Stimulated activated CD8-positive, alpha-beta memory T cell treated with anti-CD3 and anti-CD28 coated beads, Interleukin-2, amount 100 ng/mL, for 48 hours (primary cell): ENCODE data around the gene MACROD1.

Experiments used
- DNase-seq, 2 donors: peaks; one replicate each; pipeline ENCODE4 v3.0.0-alpha.2; 2020; ENCODE audit warnings: low read depth in 2 of 2

The MACROD1 gene

GRCh38 chr11:64165842-64166635, at the start of gene MACROD1:
Gene MACROD1 (minus strand): TSS chr11:64166113. CDS start chr11:64165994, 119 bp downstream.
- DNase-seq = peak; percentile 81 to 85

- no peak for DNase-seq
These were observed 45.4 kb upstream of the MACROD1 start for GRCh38 chr11:64211181-64211872.

- no peak for DNase-seq
These were observed 44.5 kb upstream of the MACROD1 start for GRCh38 chr11:64210301-64211020.

- no peak for DNase-seq
These were observed 43.6 kb upstream of the MACROD1 start for GRCh38 chr11:64209563-64209843.

- DNase-seq = no peak
These were observed 43.1 kb upstream of the MACROD1 start for GRCh38 chr11:64208796-64209562.

DNA sequence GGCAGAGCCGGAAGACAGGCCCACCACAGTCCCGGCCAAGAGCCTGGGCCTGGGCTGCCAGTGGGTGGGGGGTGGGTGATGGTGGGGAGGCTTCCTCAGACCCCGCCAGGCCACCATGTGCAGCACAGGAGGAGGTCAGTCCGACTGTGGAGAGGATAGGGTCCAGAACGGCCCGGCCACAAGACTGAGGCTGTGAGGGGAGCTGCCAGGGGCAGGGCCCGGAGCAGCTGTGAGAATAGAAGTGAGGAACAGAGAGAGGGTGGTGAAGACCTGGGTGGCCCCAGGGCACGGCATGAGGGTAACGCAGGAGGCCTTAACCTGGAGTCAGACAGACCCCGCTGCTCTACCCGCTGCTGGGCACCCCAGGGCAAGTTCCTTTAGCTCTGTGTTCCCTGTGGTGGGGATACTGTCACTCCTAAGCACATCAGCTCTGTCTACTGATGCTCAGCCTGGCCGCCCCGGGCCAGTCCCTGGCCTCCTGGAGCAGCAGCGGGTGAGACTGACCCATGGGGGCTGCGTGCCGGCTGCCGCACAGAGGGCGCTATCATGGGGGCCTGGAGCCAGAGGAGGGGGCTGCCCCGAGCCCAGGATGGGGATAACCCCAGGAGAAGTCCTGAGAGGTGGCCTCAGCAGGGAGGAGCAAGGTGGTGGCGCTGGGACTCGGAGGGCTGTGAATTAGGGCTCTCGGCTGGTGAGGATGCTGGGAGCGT, 42.3 kb upstream of the MACROD1 start:
- DNase-seq = no peak

GRCh38 chr11:64207256-64208085, 41.6 kb upstream of the MACROD1 start:
- peak; percentile 79 to 81 for DNase-seq

GRCh38 chr11:64206457-64207255, 40.7 kb upstream of the MACROD1 start, which contains the start of gene FERMT3:
Gene FERMT3 (plus strand): TSS chr11:64206721. CDS start chr11:64207365, 644 bp downstream.
- DNase-seq = peak; percentile 67 to 71

- DNase-seq = peak; percentile 43 to 62
These were observed 38.6 kb upstream of the MACROD1 start for GRCh38 chr11:64204464-64204989.

DNA sequence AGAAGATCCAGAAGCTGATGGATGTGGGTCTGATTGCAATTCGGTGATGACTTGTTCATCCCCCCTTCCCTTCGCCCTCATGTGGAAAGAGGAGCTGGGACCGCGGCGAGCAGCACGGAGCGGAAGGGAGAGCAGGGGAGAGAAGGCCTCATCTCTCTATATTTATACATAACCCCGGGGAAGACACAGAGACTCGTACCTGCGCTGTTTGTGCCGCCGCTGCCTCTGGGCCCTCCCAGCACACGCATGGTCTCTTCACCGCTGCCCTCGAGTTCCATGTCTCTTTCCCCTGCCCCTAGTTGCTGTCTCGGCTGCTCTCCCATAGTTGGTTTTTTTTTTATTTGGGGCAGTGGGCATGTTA, 38.1 kb upstream of the MACROD1 start:
- no peak for DNase-seq

- DNase-seq = no peak
These were observed 37.6 kb upstream of the MACROD1 start for GRCh38 chr11:64203421-64204079.

GRCh38 chr11:64202992-64203391, 37.1 kb upstream of the MACROD1 start:
- no peak for DNase-seq

DNA sequence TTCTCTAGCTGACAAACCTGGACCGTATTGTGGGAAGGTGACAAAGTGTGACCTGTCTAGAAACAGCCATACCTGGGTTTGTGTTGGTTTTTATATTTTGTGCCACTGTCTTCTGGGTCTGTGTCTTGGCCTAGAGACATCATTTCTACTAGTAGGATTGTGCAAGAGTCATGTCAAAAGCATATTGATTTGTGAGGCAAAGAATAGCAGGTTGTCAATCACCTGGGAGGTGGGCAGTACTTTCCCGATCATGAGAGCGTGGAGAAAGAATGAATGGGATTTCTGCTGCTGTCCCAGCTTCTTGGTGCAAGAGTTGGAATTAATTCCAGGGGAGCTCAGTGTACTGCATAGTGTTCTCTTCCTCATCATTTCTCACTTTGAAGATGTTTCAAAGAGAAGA, 35.6 kb upstream of the MACROD1 start:
- DNase-seq = no peak

DNA sequence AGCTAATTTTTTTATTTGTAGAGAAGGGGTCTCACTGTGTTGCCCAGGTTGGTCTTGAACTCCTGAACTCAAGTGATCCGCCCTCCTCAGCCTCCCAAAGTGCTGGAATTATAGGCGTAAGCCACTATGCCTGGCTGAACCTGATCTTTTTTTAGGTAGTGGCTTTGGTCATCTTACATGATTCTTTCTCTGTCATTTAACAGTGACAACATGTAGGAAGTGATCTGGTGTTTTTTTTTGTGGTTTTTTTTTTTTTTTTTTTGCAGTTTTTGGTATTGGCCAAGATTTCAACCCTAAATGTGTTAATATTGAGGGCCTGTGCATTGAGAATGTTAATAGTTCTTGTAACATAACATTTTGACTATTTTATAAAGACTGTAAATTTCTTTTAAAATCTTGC, 32.6 kb upstream of the MACROD1 start:
- DNase-seq = no peak

DNA sequence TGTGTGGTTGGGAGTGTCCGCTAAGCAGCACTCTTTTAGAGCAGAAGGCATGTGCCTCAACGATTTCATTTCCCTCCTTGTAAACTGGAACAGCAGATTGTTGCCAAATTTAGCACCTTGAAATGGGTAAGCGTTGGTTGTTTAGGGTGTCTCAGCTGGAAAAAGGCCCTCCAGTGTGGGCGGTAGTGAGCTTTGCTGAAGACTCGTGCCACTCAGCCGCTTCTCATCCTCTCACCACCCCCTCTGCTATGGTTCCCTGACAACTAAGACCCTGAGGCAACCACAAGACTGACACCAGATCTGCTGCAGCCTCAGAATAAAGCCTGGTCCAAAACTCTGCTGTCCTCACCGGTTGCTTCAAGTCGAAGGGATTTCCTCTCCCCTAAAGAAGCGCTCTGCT, 30.7 kb upstream of the MACROD1 start:
- no peak for DNase-seq

- no peak for DNase-seq
These were observed 26.5 kb upstream of the MACROD1 start for GRCh38 chr11:64192434-64192833.

GRCh38 chr11:64186492-64187165, 20.7 kb upstream of the MACROD1 start:
- no peak for DNase-seq
